Pancreas (tissue), 10 donors: Measurements from ENCODE around the gene MICU2. TPM values are rescaled to one million over a fixed set of nuclear protein-coding genes. Genes with fewer than 3 reads are reported as not detected.

Source experiments
- ATAC-seq, 4 donors: fragments of 200-7000 bp; cut with Tn5 transposase; one replicate each; pipeline versions ENCODE4 v1.8.0 to v1.9.1; 2020; ENCODE audit warnings: mild to moderate bottlenecking in 4 of 4, moderate library complexity in 4 of 4
- DNase-seq, 6 donors: peaks; one replicate each; pipeline ENCODE4 v3.0.0-alpha.2; 2020
- FAIRE-seq: peaks from 2 replicates; lab custom pipeline; 2012; peaks lifted over from hg19 to GRCh38; lab: Jason Lieb, UNC
- H3K27ac ChIP-seq, 4 donors: fragments of 200-600 bp; sonication (generic); 1 replicate in 3 of 4; 2 replicates in 1 of 4; pipeline versions ENCODE4 v1.5.0 to v1.8.0; 2020
- H3K27me3 ChIP-seq, 4 donors: fragments of 200-600 bp; one replicate each; pipeline ENCODE4 v1.8.0; 2021
- H3K36me3 ChIP-seq, 3 donors: fragments of 200-600 bp; sonication (generic) in 1 of 3; one replicate each; pipeline versions ENCODE4 v1.5.0 to v1.8.0; 2020 to 2021
- H3K4me1 ChIP-seq, 3 donors: fragments of 200-600 bp; one replicate each; pipeline ENCODE4 v1.8.0; 2021
- H3K4me3 ChIP-seq, 4 donors: fragments of 200-600 bp; sonication (generic) in 2 of 4; one replicate each; pipeline versions ENCODE4 v1.5.0 to v1.8.0; 2020 to 2021
- H3K9me3 ChIP-seq, 4 donors: fragments of 200-600 bp; one replicate each; pipeline ENCODE4 v1.8.0; 2021
- WGBS, 2 donors: extraction: QIAGEN DNeasy Blood & Tissue Kit; methylation state at CpG; one replicate each; pipeline ENCODE4 v1.1.7; 2013; 5-methylcytosine and 5-hydroxymethylcytosine counted together
- intact Hi-C, 3 donors: fragments of 100-400 bp; cut with DNase I; formaldehyde crosslinking; loops; one replicate each; pipeline versions ENCODE4 v1.11.1 to v1.14.2; 2022
- polyA plus RNA-seq, 2 donors: library from polyadenylated mRNA; stranded (reverse); fragments of 200-250 nt; gene quantifications; one replicate each; pipeline ENCODE4 v1.2.3, GENCODE V29; 2013
- total RNA-seq, 6 donors: library from RNA; stranded (reverse); fragmentation: NEBNext Ultra II Directional in 4 of 6; extraction: Animal tissue kit (Norgen Biotek cat#: 25700) in 4 of 6; gene quantifications; one replicate each; pipeline versions ENCODE4 v1.2.1 to v1.2.4, GENCODE V29; 2021 to 2023
- TF ChIP-seq, protein P1 (sequence below), 4 donors: fragments of 200-600 bp; sonication (generic) in 3 of 4; IDR thresholded peaks; one replicate each; pipeline versions ENCODE4 v1.5.0 to v1.8.0; 2021; ENCODE audit warnings: antibody characterized with exemption in 4 of 4
- donor health status: healthy with polysubstance abuse.
- donor health status: DM: no; HTN: no; CAD: no; lungs with moderate emphysema.
- donor health status: DM: no; HTN: no; CAD: no.
- donor health status: control.
- donor health status: control.
- donor health status: Bipolar disorder and iron deficiency.
- donor health status: DM: yes; HTN: yes; CAD: no.
- donor health status: DM: no; HTN: no; CAD: no.
- donor health status: DM: no; HTN: no; CAD: no.
- donor health status: DM: yes; HTN: yes; CAD: no.

The MICU2 gene
- total and polyA plus RNA-seq, 8 donors: 9.3 to 36.6 (median 14.7) TPM

DNA sequence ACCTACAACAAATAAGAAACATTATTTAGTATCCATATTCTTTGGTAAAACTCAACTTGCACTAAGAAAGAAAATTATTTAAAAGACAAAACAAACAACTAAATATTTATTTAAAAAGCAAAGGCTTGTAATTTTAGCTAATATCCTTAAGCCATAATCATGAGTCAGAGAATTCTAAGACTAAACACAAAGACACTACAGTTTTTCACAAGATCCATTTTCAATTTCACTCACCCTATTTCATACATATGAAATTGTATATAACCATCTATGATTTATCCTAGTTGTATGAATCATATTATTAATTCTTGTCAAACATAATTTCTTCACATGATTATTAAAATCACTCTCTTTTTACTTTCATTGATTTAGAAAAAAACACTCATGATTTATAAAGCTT is 64.3 kb downstream of the MICU2 start:
- Histone ChIP-seq H3K27me3 (no peaks in the 10 kb centered on the region), H3K4me1 (peaks cover 7 to 20% (median 17%) of the 10 kb centered on the region in 3 donors), H3K36me3 (no peaks in the 10 kb centered on the region), H3K4me3 (no peak overlapping the region), H3K27ac (no peak overlapping the region), H3K9me3 (no peaks in the 10 kb centered on the region)
- peak; percentile 60 for FAIRE-seq
- intact Hi-C loops: no loop called here
- TF ChIP-seq, protein P1, sequence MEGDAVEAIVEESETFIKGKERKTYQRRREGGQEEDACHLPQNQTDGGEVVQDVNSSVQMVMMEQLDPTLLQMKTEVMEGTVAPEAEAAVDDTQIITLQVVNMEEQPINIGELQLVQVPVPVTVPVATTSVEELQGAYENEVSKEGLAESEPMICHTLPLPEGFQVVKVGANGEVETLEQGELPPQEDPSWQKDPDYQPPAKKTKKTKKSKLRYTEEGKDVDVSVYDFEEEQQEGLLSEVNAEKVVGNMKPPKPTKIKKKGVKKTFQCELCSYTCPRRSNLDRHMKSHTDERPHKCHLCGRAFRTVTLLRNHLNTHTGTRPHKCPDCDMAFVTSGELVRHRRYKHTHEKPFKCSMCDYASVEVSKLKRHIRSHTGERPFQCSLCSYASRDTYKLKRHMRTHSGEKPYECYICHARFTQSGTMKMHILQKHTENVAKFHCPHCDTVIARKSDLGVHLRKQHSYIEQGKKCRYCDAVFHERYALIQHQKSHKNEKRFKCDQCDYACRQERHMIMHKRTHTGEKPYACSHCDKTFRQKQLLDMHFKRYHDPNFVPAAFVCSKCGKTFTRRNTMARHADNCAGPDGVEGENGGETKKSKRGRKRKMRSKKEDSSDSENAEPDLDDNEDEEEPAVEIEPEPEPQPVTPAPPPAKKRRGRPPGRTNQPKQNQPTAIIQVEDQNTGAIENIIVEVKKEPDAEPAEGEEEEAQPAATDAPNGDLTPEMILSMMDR (IDR thresholded peaks at IDR 0.05): no peak
- no peak for ATAC-seq
- no peak for DNase-seq

DNA sequence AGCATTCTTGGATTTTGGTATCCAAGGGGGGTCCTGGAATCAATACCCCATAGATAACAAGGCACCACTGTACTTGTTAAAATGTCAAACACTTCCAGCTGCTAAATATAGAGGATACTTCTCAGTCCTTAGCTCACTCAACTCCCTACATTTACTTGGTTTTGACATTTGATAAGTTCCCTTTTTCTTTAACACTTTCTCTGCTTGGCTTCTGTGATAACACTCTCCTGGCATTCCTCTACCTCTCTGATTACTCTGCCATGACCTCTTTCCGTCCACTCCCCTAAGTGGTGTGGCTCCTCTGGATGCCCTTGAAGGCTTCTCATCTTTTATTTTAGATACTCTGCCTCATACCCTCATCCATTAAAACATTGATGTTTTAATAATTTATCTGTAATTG is 65.2 kb downstream of the MICU2 start:
- Histone ChIP-seq H3K27me3 (no peaks in the 10 kb centered on the region), H3K4me1 (peaks cover 7 to 20% (median 17%) of the 10 kb centered on the region in 3 donors), H3K9me3 (no peaks in the 10 kb centered on the region), H3K4me3 (no peak overlapping the region), H3K27ac (no peak overlapping the region), H3K36me3 (no peaks in the 10 kb centered on the region)
- intact Hi-C loops: no loop called here
- FAIRE-seq (no peak), DNase-seq (no peak), ATAC-seq (no peak)
- WGBS, 2 donors: 92 to 96% methylated on average over 1 of the region's 1 CpG
- TF ChIP-seq, protein P1 (IDR thresholded peaks at IDR 0.05): no peak

DNA sequence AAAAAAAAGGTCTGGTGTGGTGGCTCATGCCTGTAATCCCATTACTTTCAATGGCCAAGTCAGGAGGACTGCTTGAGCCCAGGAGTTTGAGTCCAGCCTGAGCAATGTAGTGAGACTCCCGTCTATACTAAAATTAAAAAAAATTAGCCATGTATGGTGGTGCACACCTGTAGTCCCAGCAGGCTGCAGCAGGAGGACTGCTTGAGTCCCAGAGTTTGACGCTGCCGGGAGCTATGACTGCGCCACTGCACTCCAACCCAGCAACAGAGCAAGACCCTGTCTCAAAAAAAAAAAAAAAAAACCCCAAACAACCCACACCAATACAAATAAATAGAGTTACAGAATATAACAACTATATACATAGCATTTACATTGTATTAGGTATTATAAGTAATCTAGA is 65.7 kb downstream of the MICU2 start:
- Histone ChIP-seq H3K27ac (no peak overlapping the region), H3K4me3 (no peak overlapping the region), H3K27me3 (no peaks in the 10 kb centered on the region), H3K4me1 (peaks cover 7 to 20% (median 17%) of the 10 kb centered on the region in 3 donors), H3K9me3 (no peaks in the 10 kb centered on the region), H3K36me3 (no peaks in the 10 kb centered on the region)
- ATAC-seq (no peak), DNase-seq (no peak), FAIRE-seq (no peak)
- intact Hi-C loops: no loop called here
- WGBS, 2 donors: 89 to 100% methylated on average over 4 of the region's 4 CpGs
- TF ChIP-seq, protein P1 (IDR thresholded peaks at IDR 0.05): no peak

DNA sequence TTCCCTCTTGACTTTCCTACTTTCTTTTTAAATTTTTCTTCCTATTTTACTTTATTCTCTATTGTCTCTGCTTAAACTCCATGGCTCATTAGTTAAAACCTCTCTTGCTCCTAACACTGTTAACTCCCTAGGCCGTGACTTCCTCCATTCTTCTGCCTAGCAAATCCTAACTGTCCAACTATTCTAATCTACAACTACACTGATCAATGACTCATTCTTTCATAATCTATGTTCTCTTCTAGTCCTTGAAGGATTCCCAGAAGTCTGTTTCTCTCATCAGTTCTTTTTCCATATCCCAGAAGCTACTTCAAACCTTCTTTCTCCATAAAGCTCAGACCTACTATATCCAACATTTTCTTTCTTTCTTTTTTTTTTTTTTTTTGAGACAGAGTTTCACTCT is 66.9 kb downstream of the MICU2 start:
- H3K4me1 ChIP-seq: peaks cover 7 to 17% (median 17%) of the 10 kb centered on the region in 3 donors
- TF ChIP-seq, protein P1 (IDR thresholded peaks at IDR 0.05): no peak
- H3K36me3 ChIP-seq: no peaks in the 10 kb centered on the region
- H3K27me3 ChIP-seq: no peaks in the 10 kb centered on the region
- 92 to 93% methylated on average over 1 of the region's 1 CpG for WGBS, 2 donors
- no peak overlapping the region for H3K27ac ChIP-seq
- intact Hi-C loops: no loop called here
- H3K4me3 ChIP-seq: no peak overlapping the region
- no peaks in the 10 kb centered on the region for H3K9me3 ChIP-seq
- no peak for FAIRE-seq
- peak in 3 of 4 donors; percentile 26 to 55 (median 26) for ATAC-seq
- no peak for DNase-seq

DNA sequence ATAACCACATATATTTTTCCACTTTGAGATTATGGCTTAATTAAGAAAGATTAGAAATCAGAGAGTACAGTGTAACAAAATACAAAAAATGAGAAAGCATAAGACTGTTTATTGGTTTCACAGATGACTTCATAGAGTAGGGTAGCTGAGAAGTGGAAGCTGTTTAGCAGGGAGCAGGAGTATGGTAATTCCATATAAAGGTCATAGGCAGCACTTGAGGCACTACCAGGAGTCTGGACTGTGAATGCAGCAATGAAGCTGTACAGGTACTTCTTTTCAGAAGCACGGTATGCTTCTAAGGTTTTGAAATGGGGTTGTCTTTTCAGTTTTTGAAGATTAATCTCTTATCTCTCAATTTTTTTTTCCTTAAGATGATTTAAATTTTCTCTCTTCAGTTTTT is 69.2 kb downstream of the MICU2 start:
- Histone ChIP-seq H3K4me1 (no peaks in the 10 kb centered on the region), H3K9me3 (no peaks in the 10 kb centered on the region), H3K27me3 (no peaks in the 10 kb centered on the region), H3K27ac (no peak overlapping the region), H3K4me3 (no peak overlapping the region), H3K36me3 (no peaks in the 10 kb centered on the region)
- TF ChIP-seq, protein P1 (IDR thresholded peaks at IDR 0.05): no peak
- FAIRE-seq (no peak), DNase-seq (no peak), ATAC-seq (no peak)
- 96 to 97% methylated on average over 1 of the region's 1 CpG for WGBS, 2 donors
- intact Hi-C loops: no loop called here
